H1 (cell line): Measurements from ENCODE around the gene PRR7. TPM values are rescaled to one million over a fixed set of nuclear protein-coding genes. Genes with fewer than 3 reads are reported as not detected.

Experiments used
- CTCF ChIP-seq, 3 experiments: IDR thresholded peaks; 1 replicate in 2 of 3; 2 replicates in 1 of 3; pipeline versions ENCODE4 v1.5.1 to v1.6.1; 2011; ENCODE audit warnings: low read length in 3 of 3, mild to moderate bottlenecking in 3 of 3, inconsistent platforms in 2 of 3, low read depth in 1 of 3, moderate library complexity in 1 of 3; ENCODE audit not compliant: insufficient read depth in 1 of 3; ENCODE audit errors: control extremely low read depth in 1 of 3
- JUND ChIP-seq: IDR thresholded peaks from 2 replicates; pipeline ENCODE4 v1.6.1; 2011; ENCODE audit warnings: mild to moderate bottlenecking, improper control_type of control experiment, low read length
- RNF2 ChIP-seq: fragments of 200-900, 300-1000 bp; sonication (generic); IDR thresholded peaks from 2 replicates; pipeline ENCODE4 v1.7.1; 2016; ENCODE audit warnings: borderline replicate concordance, low read depth, mild to moderate bottlenecking, antibody characterized with exemption, low read length; ENCODE audit not compliant: poor library complexity, severe bottlenecking; ENCODE audit errors: missing control alignments
- SIRT6 ChIP-seq: IDR thresholded peaks from one replicate; pipeline ENCODE4 v1.7.1; 2012; ENCODE audit warnings: low read length, inconsistent platforms
- SIX5 ChIP-seq: IDR thresholded peaks from 2 replicates; pipeline ENCODE4 v1.6.1; 2011; ENCODE audit warnings: mild to moderate bottlenecking, low read depth, low read length
- SUZ12 ChIP-seq: fragments of 200-600 bp; sonication (generic); IDR thresholded peaks from 2 replicates; pipeline ENCODE4 v1.6.1; 2012; ENCODE audit warnings: mild to moderate bottlenecking, inconsistent platforms, low read length, moderate library complexity, mixed read lengths
- polyA plus RNA-seq, 7 experiments: library from polyadenylated mRNA; depleted of rRNA in 3 of 7; stranded (reverse) in 5 of 7; unstranded in 2 of 7; fragments of >200 nt in 5 of 7; fragments of 200-250 nt in 2 of 7; gene quantifications; 1 replicate in 5 of 7; 2 replicates in 1 of 7; 4 replicates in 1 of 7; pipeline versions ENCODE4 v1.2.1 to v1.2.3, GENCODE V29; 2011 to 2013; ENCODE audit warnings: missing spikeins in 2 of 7, mixed read lengths in 2 of 7
- total RNA-seq: library from RNA; stranded (reverse); fragmentation: NEBNext Ultra II Directional; extraction: Animal tissue kit (Norgen Biotek cat#: 25700); gene quantifications from 2 replicates; pipeline ENCODE4 v1.2.1, GENCODE V29; 2021

The PRR7 gene
- total and polyA plus RNA-seq, 2 of the 8 experiments (the other 6 are each of a cell fraction or from before 2014, with no cell fraction given) = 8.0 to 11.8 TPM

- peak in 1 of 3 experiments; percentile 3; a peak in 1 of 4 replicates for TF ChIP-seq CTCF (IDR thresholded peaks at IDR 0.05; ENCODE audit: control extremely low read depth in 1 of 3, insufficient read depth in 1 of 3, low read depth in 1 of 3, low read length in 3 of 3)
- peak; percentile 32 for TF ChIP-seq RNF2
- no peak for TF ChIP-seq SIRT6
- TF ChIP-seq SIX5 = no peak
- peak; percentile 32 for TF ChIP-seq SUZ12
- no peak for TF ChIP-seq JUND
These were observed 43.4 kb upstream of the PRR7 start (continued) for GRCh38 chr5:177403102-177403791.
